Prostate gland (tissue), 2 donors: ENCODE results near the gene FOXO1.

ENCODE experiments used
- CTCF ChIP-seq, 4 experiments: fragments of 200-600 bp in 2 of 4; fragments of 450-650 bp in 2 of 4; sonication (generic) in 2 of 4; IDR thresholded peaks; 1 replicate in 3 of 4; 2 replicates in 1 of 4; pipeline ENCODE4 v1.5.1; 2016 to 2019; ENCODE audit warnings: antibody characterized with exemption in 4 of 4, mild to moderate bottlenecking in 2 of 4, moderate library complexity in 2 of 4
- POLR2A ChIP-seq: fragments of 450-650 bp; IDR thresholded peaks from one replicate; pipeline ENCODE4 v1.6.1; 2016; ENCODE audit warnings: antibody characterized with exemption, mild to moderate bottlenecking

- TF ChIP-seq CTCF (IDR thresholded peaks at IDR 0.05) (no peak), POLR2A (no peak)
Observed at GRCh38 chr13:40527914-40528313, 138.5 kb downstream of the FOXO1 start.
